Tibial artery (tissue), 4 donors: Measurements from ENCODE around the gene LRCH4.

ENCODE experiments used
- DNase-seq, 2 donors: peaks; one replicate each; pipeline ENCODE4 v3.0.0-alpha.2; 2019
- H3K27ac ChIP-seq, 2 donors: fragments of 200-600 bp; sonication (generic) in 1 of 2; 1 replicate in 1 of 2; 2 replicates in 1 of 2; pipeline ENCODE4 v1.5.1; 2018 to 2019; ENCODE audit warnings: mild to moderate bottlenecking in 1 of 2
- H3K27me3 ChIP-seq, 2 donors: fragments of 200-600 bp; sonication (generic) in 1 of 2; one replicate each; pipeline versions ENCODE4 v1.5.1 to v1.6.0; 2016 to 2019
- H3K36me3 ChIP-seq, 3 donors: fragments of 200-600 bp; sonication (generic) in 2 of 3; one replicate each; pipeline ENCODE4 v1.5.1; 2016 to 2019; ENCODE audit warnings: mild to moderate bottlenecking in 2 of 3
- H3K4me1 ChIP-seq, 4 donors: fragments of 200-600 bp; sonication (generic) in 2 of 4; 1 replicate in 3 of 4; 2 replicates in 1 of 4; pipeline ENCODE4 v1.5.1; 2016 to 2019
- H3K4me3 ChIP-seq, 2 donors: fragments of 200-600 bp; sonication (generic) in 1 of 2; 1 replicate in 1 of 2; 2 replicates in 1 of 2; pipeline ENCODE4 v1.5.1; 2018 to 2019; ENCODE audit warnings: mild to moderate bottlenecking in 2 of 2
- H3K9me3 ChIP-seq, 3 donors: fragments of 200-600 bp; sonication (generic) in 1 of 3; one replicate each; pipeline ENCODE4 v1.5.1; 2016 to 2019
- intact Hi-C: fragments of 100-400 bp; cut with DNase I; formaldehyde crosslinking; loops from one replicate; pipeline ENCODE4 v1.15.0; 2023; ENCODE audit warnings: low total_unique reads
- TF ChIP-seq, protein P1 (sequence below), 2 experiments: fragments of 200-600 bp in 1 of 2; fragments of 450-650 bp in 1 of 2; IDR thresholded peaks; one replicate each; pipeline ENCODE4 v1.5.1; 2017 to 2019; ENCODE audit warnings: antibody characterized with exemption in 2 of 2, mild to moderate bottlenecking in 1 of 2, moderate library complexity in 1 of 2

LRCH4 gene

DNA sequence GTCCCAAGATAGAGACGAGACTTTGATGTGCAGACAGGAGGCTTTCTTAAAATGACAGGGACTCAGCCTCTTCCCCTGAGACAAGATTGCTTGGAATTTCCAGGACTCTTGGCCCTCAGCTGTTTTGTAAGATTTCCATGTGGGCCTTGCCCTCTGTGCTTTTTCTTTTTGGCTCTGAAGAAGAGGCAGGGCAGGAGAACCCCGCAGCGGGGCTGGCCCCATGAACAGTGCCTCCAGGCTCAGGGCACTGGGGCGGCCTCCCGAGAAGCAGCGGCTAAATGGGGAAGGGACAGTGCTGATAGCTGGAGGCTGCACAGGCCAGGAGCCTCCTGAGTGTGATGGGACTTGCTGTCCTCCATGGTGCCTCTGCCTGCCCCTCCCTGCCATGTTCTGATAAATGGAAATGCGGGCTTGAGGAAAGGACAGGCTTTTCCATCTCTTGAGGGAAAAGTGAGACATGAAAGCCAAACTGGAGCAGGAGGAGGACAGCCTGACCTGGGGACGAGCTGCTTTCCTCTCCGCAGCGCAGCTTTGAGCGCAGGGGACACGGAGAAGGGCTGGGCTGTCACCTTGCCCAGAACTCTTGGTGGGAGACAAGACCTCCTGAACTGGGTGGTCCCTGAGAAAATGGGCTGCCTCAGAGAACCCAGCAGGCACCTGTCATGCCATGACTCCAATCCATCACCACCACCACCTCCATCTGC, 24.3 kb downstream of the LRCH4 start:
- intact Hi-C loops = loop anchor here (5.0 kb wide), 1 partner anchor 131 kb away; the partner anchor contains the start of gene GIGYF1

DNA sequence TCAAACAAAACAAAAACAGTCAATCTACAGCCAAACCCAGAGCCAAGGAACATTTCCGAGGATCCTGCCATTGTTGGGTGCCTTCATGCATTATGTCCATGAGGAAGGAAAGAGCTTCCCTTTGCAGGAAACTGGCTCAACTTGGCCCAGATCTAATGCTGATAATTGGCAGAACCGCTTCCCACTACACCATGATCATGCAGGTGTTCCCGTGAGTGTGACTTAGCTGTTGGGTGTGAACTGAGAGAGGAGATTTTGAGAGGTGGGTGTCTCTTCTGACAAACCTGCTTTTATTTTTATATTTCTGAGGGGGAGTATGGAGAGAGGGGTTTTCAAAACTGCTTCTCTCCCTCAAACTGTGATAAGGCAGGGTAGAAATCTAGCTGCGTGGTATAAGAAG, 26.8 kb downstream of the LRCH4 start:
- Histone ChIP-seq H3K9me3 (no peaks in the 10 kb centered on the region), H3K4me3 (no peak overlapping the region), H3K27me3 (no peaks in the 10 kb centered on the region), H3K27ac (no peak overlapping the region), H3K36me3 (peaks cover 30 to 75% (median 30%) of the 10 kb centered on the region in 3 donors), H3K4me1 (peaks cover 0 to 8% (median 0%) of the 10 kb centered on the region in 4 donors)
- intact Hi-C loops = loop anchor here (5.0 kb wide), 1 partner anchor 92 kb away; no protein-coding TSS in a partner anchor
- TF ChIP-seq, protein P1, sequence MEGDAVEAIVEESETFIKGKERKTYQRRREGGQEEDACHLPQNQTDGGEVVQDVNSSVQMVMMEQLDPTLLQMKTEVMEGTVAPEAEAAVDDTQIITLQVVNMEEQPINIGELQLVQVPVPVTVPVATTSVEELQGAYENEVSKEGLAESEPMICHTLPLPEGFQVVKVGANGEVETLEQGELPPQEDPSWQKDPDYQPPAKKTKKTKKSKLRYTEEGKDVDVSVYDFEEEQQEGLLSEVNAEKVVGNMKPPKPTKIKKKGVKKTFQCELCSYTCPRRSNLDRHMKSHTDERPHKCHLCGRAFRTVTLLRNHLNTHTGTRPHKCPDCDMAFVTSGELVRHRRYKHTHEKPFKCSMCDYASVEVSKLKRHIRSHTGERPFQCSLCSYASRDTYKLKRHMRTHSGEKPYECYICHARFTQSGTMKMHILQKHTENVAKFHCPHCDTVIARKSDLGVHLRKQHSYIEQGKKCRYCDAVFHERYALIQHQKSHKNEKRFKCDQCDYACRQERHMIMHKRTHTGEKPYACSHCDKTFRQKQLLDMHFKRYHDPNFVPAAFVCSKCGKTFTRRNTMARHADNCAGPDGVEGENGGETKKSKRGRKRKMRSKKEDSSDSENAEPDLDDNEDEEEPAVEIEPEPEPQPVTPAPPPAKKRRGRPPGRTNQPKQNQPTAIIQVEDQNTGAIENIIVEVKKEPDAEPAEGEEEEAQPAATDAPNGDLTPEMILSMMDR (IDR thresholded peaks at IDR 0.05) = no peak
- DNase-seq = no peak

More for the DNA sequence above, 24.3 kb downstream of the LRCH4 start:
- TF ChIP-seq, protein P1 (IDR thresholded peaks at IDR 0.05) = no peak
- H3K4me1 ChIP-seq = peaks cover 0 to 9% (median 0%) of the 10 kb centered on the region in 4 donors
- H3K27ac ChIP-seq = no peak overlapping the region
- H3K9me3 ChIP-seq = no peaks in the 10 kb centered on the region
- H3K36me3 ChIP-seq = peaks cover 10 to 62% (median 11%) of the 10 kb centered on the region in 3 donors
- no peak for DNase-seq
- H3K27me3 ChIP-seq = no peaks in the 10 kb centered on the region
- H3K4me3 ChIP-seq = no peak overlapping the region

DNA sequence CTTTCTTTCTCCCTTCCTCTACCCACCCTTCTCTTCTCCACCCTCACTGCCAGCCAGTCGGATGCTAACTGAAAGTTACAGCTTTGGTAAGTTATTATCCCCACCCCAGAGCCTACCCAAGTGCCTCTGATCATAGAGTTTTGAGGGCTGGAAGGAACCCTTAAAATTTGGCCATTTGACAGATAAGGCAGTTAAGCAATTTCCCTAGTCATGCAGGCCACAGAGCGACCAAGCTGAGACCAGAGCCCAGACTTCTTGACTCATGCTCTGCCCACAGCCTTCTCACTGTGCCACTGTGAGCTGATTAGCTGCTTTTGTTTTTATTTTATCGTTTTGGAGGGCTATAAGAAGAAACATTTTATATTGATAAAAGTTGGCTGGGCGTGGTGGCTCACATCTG, 29.4 kb downstream of the LRCH4 start:
- peaks cover 41 to 77% (median 46%) of the 10 kb centered on the region in 3 donors for H3K36me3 ChIP-seq
- H3K27ac ChIP-seq = no peak overlapping the region
- intact Hi-C loops = loop anchor here (5.0 kb wide), 1 partner anchor 89 kb away; no protein-coding TSS in a partner anchor

DNA sequence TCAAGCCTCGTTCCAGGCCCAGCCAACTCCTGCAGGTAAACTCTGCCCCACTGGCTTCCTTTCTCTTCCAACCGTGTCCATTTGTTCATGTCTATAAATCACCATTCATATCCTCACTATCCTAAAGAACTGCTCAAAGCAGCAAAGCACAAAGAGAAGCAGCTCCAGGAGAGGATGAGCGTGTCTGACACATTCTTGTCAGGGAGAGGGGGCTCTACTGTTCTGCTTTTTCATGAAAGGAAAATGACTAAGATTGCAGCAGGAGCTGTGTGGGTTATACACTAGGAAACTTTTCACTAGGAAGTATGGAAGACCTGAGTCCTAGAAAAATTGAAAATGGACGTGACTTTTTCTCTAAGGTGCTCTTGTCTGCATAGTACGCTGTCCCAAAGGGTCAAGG, 30.2 kb downstream of the LRCH4 start:
- no peak for DNase-seq
- intact Hi-C loops = loop anchor here (5.0 kb wide), 1 partner anchor 88 kb away; no protein-coding TSS in a partner anchor
- Histone ChIP-seq H3K36me3 (peaks cover 45 to 80% (median 47%) of the 10 kb centered on the region in 3 donors), H3K27me3 (no peaks in the 10 kb centered on the region), H3K4me1 (peaks cover 0 to 3% (median 0%) of the 10 kb centered on the region in 4 donors), H3K9me3 (no peaks in the 10 kb centered on the region), H3K4me3 (no peak overlapping the region), H3K27ac (no peak overlapping the region)
- TF ChIP-seq, protein P1 (IDR thresholded peaks at IDR 0.05) = no peak

More for the DNA sequence above, 29.4 kb downstream of the LRCH4 start:
- no peaks in the 10 kb centered on the region for H3K9me3 ChIP-seq
- no peak overlapping the region for H3K4me3 ChIP-seq
- TF ChIP-seq, protein P1 (IDR thresholded peaks at IDR 0.05) = no peak
- no peak for DNase-seq
- H3K27me3 ChIP-seq = no peaks in the 10 kb centered on the region
- peaks cover 0 to 3% (median 0%) of the 10 kb centered on the region in 4 donors for H3K4me1 ChIP-seq

DNA sequence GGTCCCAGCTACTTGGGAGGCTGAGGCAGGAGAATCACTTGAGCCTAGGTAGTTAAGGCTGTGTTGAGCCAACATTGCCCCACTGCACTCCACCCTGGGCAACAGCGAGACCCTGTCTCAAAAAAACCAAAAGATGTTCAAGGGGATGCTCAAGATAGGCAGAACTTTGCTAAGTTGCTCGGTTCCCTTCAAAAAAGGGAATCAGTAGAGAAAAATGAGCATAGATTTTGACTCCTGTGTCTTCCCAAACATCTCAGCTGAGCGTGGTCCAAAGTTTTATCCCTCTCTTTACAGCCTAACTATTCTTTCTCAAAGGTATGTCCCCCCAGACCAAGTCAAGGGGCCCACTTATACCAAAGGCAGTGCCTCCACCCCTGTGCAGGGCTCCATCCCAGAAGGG, 32.9 kb downstream of the LRCH4 start:
- intact Hi-C loops = no loop called here
- Histone ChIP-seq H3K36me3 (peaks cover 50 to 85% (median 56%) of the 10 kb centered on the region in 3 donors), H3K4me1 (peaks cover 0 to 12% (median 8%) of the 10 kb centered on the region in 4 donors), H3K4me3 (no peak overlapping the region), H3K27ac (no peak overlapping the region), H3K27me3 (no peaks in the 10 kb centered on the region), H3K9me3 (no peaks in the 10 kb centered on the region)
- TF ChIP-seq, protein P1 (IDR thresholded peaks at IDR 0.05) = no peak
- no peak for DNase-seq
